Fibroblast of upper back skin (primary cell): ENCODE data around the gene GALNT2.
A peak's percentile ranks its signal among the peaks of the same experiment; 100 is the strongest.

Source experiments
- DNase-seq: peaks from one replicate; pipeline ENCODE4 v3.0.0-alpha.2; 2013

GALNT2 gene

DNA sequence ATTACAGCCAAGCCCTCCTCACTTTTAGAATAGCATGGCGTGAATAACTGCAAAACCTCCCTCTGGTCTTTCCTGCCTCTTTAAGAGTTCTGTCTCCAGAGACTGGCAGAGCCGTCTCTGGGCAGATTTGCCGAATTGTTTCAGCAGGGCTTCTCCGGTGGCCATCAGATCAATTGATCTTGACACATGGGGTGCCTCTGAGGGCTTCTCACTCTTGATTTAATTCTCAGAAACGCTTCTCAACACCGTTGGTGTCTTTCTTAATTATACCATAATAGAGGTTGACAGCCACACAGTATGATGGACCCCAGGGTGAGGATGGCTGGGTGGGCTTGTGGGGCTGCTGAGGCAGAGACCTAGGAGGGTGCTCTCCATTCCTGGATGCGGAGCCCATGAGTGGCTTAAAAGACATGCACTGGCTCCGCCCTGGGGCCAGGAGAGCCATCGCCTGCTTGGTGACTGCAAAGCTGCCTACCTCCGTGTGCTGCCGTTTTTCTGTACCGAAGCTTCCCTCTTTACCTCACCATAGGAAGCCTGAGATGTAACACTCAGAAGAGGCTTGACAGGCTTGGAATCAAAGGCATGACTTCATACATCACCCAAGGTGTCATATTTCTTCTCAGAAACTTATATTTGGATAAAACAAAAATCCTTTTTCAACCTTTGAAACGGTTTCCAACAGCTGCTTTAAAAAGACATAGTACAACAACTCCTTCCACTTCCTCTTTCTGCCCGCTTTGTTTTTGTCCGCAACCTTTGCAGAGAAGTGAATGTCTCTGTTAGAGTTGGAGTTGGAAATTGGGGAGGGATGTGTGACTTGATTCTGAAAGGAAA is 82.9 kb downstream of the GALNT2 start:
- DNase-seq, result no peak

DNA sequence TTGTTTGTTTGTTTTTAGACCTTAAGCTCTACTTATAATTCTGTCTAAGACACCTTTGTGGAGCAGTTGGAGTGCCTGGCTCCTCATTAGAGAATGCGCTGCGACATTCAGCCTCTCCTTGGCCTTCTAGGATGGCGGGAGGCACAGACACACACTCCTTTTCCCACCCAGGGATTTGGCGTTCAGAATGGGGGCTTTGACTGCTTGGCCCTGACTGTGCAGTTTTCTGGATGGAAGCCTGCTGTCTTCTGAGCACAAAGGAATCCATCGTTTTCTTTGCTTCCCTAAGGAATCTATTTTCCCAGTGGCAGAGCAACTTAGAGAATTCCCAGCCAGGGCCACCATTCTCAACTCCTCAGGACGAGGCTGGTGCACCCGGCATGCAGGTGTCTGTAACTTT is 83.6 kb downstream of the GALNT2 start:
- no peak for DNase-seq

DNA sequence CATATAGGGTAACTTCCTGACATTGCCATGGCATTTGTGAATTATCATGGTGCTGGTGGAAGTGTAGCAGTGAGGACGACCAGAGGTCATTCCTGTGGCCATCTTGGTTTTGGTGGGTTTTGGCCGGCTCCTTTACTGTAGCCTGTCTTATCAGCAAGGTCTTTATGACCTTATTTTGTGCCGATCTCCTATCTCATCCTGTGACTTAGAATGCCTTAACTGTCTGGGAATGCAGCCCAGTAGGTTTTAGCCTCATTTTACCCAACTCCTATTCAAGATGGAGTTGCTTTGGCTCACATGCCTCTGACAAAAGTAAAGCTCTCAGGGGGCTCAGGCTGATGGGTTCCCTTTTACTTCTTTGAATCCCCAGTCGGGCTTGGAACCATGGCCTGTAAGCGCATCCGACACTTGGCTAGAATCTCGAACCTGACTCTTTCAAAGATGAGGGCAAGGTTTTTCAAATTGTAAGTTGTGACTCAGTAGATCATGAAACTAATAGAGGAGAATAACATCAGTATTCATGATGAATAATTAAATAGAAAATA is 85.0 kb downstream of the GALNT2 start:
- no peak for DNase-seq

DNA sequence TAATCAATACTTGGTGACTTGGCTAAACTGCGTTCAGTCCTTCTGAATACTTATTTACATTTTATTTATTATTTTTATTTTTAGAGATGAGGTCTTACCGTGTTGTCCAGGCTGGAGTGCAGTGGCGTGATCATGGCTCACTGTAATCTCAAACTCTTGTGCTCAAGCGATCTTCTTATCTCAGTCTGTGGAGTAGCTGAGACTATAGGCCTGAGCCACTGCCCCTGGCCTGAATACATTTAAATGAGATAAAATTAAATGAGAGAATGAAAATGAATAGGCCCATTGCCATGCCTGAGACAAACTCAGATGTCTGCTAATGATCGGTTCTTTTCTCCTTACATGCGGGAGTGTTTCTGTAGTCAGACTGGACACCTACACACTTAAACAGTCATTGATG is 86.0 kb downstream of the GALNT2 start:
- DNase-seq, result no peak

DNA sequence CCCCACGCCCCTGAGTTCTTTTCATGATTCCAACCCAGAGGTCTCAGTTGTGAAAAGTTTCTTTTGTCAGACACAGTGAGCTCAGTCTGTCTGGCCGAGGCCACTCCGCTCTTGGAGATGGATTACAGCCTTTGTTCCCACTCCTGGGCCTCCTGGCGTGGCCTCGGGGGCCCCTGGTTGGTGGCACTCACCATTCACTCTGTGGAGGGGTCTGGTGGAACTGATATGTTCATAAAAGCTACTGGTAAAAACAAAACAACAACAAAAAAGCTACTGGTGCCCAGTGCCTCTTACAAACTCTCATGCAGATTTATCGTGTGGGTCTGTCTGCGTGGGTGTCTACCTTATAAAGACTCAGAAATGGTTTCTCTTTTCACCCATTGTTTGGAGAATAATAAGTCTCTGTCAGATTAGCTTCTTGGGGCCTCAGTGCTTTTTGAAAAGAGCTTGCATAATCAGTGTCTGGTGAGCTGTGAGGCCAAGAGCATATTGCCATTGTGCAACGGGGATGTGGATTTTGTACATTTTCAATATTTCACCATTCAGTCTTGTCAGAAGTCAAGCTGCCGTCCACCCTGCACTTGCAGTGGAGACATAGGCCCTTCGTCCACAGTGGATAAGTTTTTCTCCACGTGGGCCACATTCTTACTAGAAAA is 86.7 kb downstream of the GALNT2 start:
- peak; percentile 46 for DNase-seq

DNA sequence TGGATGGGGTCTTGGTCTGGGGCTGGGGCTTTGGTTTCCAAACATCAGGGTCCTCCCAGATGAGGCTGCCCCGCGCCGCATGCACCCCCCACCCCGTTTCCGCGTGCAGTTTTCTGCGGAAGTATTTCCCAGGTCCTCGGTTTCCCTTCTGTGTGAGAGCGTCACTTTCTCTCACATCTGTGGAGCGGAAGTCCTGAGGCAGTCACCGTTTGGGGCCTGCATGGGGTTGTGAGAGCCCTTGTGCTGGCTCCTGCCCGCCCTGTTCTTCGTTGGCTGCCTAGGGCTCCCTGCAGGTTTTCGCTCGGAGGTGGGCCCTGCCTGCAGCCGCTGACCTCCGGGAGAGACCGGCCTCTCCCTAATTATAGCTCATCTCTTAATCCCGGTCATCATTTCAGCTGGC is 88.0 kb downstream of the GALNT2 start:
- DNase-seq, result no peak

DNA sequence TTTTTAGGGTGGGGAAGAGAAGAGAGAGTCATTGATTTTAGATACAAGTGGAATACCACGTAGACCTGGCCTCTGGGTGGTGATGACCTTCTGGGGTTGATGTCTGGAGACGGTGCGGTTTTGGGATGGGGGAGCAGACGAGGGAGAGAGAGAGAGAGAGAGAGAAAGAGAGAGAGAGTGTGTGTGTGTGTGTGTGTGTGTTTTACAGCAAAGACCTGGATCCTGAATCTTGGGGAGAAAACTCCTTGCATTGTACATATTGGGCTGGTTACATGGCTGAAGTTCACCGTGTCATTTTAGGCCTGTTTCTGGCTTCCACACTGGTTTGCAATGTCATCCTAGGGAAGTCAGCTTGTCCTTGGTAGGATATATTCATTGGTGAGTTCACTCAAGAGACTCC is 89.0 kb downstream of the GALNT2 start:
- DNase-seq, result no peak

DNA sequence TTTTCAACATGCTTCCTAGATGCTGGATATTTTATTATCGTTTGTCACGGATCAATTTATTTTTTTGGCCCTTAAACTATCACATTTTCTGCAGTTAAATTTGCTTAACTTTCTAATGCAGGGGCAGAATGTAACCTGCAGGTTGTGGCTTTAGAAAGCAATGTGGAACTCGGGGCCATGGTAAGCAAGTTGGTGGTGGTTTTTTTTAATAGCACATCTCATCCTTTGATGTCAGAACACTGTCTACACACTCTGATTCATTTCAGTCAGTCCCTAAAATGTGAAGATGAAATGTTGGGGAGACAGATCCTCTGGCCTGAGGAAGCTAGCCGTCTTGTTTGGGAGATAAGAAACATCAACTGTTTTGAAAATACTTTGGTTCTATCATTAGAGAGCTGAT is 89.5 kb downstream of the GALNT2 start:
- no peak for DNase-seq

DNA sequence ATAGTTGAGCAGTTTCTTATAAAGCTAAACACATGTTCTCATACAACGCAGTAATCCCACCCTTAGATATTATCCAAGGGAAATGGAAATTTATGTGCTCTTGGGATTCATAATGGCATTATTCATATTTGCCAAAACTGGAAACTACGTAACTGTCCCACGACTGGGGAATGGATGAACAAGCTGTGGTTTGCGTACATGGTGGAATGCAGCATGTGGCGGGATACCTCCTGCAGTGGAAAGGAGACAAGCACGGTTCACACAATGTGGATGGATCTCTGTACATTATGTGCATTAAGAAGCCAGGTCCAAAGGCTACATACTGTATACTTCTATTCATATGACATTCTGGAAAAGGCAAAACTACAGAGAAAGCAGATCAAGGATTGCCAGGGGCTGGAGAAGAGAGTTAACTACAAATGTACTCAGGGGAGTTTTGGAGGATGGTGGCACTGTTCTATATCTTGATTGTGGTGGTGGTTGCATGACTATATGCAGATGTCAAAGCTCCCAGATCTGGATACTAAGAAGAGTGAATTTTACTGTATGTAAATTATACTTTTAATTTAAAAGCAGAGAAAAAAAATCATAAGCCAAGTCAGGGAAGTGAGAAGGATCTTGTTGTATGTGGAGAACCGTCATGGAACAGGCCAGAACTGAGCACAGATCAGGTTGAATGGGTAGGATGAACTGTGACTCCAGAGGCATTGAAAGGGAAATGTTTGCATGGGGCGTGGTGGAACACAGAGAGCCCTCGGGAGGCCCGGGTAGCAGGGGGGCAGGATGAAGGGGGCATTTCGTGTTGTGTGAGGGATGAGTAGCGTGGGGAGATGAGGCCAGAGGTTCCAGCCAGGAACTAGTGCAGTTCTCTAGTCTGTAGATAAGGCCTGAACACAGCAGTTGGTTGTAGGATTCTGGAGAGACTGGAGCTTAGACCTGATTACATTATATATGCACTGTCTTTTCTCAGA is 90.7 kb downstream of the GALNT2 start:
- DNase-seq, result peak; percentile 82

DNA sequence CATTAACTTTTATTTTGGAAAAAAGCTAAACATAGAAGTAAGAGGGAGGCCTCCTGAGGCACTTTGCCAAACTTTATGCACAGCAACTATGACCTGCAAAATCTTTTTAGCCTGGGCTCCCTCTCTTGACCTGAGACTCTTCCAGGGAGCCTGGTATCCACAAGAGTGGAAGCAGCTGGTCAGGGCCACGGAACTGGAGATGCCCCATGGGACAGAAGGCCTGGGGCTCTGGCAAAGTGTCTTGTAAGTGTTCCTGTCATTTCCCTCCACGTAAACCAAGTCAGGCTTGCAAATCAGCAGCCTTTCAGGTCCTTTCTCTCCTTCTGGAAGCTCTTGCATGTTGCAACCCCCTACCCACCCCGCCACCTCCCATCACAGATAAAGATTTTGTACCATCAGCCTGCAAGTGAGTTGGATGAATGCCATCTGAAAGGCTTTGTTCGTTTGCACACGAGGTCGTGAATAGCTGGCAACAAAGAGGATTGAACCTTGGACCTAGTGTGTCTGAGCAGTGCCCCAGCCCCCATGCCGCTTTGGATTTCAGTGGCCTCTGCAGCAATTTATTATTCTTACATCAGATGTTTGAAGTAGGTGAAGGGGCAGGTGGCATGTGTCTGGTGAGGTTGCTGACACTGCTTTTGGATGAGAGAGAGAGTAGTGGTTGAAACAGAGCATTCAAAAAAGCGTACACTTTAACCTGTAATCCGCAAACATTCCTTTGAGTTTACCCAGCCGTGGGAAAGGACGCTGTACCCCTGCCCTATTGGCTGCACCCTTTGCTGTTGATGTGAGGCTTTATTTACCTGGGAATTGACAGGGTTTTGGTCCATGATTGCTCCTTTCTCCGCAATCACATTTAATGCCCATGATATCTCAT is 91.6 kb downstream of the GALNT2 start:
- DNase-seq, result no peak

DNA sequence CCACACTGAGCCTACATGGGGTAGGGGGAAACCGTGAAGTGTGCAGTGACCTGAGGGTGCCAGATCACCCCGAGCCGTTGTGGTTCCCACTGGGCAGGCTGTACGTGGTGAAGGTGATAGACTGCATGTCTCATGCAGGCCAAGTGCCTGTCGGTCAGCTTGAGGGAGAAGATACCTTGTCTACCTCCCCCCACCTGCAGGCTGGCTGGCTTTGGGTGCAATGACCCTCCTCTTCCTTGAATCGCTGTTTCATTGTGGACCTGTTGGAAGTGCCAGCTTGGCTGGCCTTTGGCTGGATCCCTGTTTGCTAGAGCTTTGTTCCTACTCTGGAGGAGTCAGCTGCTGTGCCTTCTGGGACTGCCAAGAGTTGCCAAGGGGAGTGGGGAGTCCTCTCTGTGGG is 92.5 kb downstream of the GALNT2 start:
- no peak for DNase-seq

DNA sequence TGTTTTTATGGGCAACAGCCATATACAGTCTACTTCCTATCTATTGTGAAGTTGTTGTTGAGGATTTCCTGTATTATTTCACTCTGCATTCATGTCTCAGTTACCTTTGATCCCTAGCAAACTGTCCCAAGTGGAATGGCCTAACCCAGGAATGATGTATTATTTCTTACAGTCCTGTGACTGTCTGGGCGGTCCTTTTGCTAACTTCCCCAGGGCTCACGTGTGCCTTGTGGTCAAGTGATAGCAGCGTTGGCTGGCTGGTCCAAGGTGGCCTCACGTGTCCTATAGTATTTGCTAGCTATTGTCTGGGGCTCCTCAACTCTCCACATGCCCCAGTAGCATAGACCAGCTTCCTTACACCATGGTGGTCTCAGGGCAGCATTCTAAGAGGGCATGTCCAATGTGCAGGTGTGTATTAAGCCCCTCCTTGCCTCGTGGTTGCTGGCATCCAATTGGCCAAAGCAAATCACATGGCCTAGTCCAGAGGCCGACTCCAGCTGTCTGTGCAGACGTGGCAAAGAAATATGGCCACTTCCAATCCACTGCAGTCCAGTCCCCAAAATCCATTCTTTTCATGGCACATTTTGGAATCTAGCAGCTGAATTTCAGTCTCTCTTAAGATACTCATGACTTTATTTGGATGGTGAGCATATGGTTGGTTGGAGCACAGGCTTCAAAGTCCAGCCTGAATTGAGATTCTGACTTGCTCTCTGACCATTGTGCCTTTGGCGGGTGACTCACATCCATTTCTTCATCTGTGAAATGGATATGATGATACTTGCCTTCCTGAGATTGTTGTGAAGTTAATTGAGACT is 94.1 kb downstream of the GALNT2 start:
- no peak for DNase-seq

DNA sequence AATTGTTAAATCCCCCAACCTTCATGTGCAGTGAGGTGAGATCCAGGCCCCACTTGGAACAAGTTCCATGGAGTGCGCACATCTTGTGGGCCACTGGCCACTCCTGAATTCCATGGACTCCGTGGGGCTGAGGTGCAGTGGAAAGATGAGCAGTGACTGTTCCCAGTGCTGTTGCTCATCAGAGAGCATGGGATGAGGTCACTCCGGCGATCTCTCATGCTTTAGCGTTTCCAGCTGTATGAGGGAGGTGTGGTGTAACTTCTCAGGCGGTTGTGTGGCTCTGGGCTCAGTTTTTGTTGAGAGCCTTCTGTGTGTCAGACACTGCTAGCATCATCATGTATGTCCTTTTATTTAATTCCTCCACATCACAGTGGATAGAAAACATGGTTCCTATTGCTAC is 96.2 kb downstream of the GALNT2 start:
- peak; percentile 85 for DNase-seq

DNA sequence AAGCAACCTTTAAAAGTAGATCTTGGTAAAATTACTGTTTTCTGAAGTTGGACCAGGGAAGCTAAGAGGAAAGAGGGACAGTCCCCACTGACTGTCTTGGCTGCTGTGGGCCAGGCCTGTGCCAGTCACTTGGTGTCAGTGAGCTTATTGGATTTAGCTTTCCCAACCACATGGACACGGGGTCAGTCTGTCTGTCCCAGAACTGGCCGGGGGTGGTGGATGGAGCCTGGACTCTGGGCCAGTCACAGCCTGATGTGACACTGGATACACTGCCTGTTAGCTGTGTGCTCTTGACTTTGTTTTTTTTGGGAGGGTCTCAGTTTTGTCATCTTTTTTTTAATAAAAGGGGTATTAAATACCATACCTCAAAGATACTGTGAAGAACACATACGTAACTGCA is 96.7 kb downstream of the GALNT2 start:
- DNase-seq, result no peak

DNA sequence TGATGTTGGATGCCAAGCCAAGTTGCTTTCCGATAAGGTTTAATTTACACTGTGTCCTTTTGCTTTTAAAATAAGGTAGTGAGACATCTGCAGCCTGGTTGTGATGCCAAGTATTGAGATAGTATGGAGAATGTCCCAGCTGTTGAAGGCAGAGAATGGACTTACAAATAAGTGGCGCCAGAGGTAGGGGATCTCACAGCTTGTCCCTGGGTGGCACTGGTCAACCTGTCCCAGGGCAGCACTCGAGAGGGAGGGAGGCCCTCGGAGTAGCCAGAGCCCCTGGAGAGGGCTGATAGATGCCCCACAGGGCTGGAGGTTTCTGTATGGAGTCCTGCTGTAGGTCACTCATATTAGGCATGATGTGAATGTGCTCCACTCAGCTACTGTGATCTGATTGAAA is 98.5 kb downstream of the GALNT2 start:
- no peak for DNase-seq

DNA sequence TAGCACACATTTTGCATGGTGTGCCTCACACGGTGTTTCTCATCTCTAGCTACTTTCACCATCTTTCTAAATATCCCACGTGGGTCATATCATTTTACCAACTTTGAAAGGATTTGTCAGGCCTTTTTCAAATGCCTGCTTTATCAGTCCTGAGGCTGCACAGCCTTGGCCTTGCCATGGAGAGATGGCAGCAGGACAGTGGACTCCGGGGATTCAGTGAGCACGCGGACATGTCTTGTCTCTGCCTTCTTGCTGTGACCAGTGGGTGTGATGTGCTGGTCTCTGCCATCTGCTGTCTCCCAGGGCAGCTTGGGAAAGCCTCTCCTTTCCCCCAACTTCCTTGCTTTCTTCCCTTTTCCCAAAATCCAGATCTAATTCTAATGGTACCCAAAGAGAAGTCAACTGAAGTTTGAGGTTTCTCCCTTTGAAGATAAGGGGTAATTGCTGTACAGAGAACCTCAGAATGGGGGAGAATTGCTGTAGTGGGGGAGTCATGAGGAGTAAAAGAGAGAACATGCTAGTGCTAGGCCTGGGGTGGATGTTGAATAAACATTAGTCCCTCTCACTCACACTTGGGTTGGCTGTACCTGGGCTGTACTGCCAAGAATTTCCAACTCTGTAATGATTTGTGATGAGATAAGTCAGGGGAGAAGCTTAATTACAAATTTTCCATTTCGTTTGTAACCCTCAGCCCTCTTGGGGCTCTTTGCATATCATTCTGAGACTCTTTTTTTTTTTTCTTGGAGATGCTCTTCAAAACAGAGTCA is 99.5 kb downstream of the GALNT2 start:
- DNase-seq, result no peak

DNA sequence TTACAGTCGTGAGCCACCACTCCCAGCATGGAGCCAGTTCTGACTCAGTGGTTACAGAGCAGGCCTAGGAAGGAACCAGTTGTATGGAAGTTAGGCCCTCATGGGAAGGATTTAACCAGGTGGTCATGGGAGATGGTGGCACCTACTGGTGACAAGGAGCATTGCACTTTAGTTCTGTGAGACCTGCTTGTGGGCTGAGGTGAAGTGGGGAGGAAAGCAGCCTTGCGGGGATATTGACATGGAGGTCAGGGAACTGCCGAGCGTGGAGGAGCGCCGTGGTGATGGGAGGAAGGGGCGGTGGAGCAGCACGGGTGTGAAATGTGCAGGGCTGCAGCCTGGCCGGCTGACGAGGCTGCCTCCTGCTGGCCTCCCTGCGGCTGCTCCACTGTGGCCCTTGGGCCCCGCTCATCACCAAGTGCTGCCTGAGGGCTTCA is 100.4 kb downstream of the GALNT2 start:
- DNase-seq, result no peak

DNA sequence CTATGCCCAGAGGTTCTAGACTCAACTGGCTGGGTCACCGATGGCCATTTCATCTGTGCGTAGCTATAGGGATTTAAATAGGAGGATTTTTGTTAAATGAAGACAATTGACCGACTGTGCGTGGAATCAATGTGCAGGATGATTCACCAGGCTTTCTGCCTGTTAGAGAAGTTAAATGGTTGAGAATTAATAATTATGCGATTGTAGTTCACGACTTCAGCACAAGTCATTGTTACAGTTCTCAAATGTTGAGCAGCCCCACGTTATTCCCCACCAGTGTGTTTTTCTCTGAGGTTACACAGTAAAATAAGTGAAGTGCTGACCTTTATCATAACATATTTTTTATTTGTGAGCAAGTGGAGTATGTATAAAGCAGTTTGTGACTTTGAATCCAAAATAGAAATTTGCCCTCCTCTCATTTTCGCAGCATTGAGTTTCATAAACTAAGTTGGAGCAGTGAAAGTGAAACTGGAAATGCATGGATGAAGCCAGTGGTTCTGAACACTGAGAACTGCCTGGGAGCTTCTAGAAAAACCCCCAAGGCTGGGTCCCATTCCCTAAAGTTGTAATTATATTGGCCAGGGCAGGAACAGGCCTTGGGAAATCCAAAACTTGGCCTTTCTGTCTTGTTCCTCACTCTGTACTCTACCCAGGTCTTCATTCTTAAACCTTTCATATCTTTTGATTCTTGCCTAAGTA is 102.6 kb downstream of the GALNT2 start:
- DNase-seq, result no peak

DNA sequence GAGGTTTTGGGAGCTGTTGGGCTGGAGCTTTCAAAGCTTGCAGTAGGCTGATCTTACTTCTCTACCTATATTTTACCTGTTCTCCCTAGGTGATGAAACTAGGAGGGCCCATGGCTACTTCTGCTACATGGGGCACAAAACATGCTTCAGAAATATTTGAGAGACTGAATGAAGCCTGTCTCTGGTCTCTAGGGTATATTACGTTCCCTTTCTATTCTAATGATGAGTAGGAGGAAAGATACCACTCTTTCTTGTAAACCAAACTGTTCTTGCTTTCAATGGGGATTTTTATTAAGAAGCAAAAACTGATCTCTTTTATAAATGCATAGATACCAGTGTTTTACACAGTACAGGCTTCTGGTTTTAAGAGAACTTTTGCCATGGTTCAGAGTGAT is 103.1 kb downstream of the GALNT2 start:
- no peak for DNase-seq

DNA sequence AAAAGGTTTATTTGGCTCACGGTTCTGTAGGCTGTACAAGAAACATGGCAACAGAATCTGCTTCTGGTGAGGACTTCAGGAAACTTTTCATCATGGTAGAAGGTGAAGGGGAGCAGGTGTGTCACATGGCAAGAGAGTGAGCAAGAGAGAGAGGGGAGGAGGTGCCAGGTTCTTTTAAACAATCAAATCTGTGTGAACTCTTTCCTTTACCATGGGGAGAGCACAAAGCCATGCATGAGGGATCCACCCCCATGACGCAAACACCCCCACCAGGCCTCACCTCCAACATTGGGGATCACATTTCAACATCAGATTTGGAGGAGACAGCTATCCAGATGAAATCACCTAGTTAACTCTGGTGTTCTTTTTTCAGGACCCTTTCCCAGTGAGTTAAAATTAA is 103.6 kb downstream of the GALNT2 start:
- DNase-seq, result no peak
